Medulla oblongata (tissue), 1 donor: Measurements from ENCODE around the gene EXOC6.
"Not testable (repeated sequence)": the region's sequence is repeated elsewhere in the genome, so short reads cannot be mapped to it uniquely, and the experiment has no call there.

Experiments used
- DNase-seq: peaks from one replicate; pipeline ENCODE4 v3.0.0-alpha.2; 2015; ENCODE audit errors: extremely low spot score

Gene EXOC6

GRCh38 chr10:93079663-93080349 is 231.5 kb downstream of the EXOC6 start:
- DNase-seq, result no peak

- DNase-seq, result peak; percentile 57
Measured at GRCh38 chr10:93080350-93081046, 232.2 kb downstream of the EXOC6 start.

GRCh38 chr10:93081318-93081717 is 233.0 kb downstream of the EXOC6 start:
- no peak for DNase-seq

GRCh38 chr10:93081834-93082233 is 233.5 kb downstream of the EXOC6 start:
- no peak for DNase-seq

- no peak for DNase-seq
Measured at GRCh38 chr10:93083743-93084539, 235.6 kb downstream of the EXOC6 start.

DNA sequence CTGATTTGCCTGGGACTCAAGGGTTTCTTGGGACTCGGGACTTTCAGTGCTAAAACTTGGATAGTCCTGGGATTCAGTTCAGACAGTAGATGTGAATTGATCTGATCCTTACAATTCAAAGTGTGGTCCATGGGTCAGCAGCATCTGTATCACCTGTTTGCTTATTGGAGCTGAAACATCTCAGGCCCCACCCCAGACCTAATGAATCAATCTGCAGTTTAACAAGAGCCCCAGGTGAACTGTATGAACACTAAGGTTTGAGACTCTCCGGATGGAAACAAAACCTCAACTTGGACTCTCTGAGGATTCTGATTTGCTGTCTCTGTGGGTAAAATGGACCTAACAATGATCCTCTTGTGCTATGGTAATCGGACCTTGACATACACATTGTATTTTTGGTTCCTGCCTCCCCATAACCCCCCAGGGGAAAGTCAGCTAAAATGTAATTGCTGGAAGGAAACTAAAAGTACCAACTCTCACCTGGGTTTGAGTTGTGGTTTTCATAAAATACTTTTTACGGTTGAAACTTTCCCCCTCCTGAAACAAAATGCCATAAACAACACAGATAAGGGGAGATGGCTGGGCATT is 237.0 kb downstream of the EXOC6 start:
- DNase-seq, result no peak

DNA sequence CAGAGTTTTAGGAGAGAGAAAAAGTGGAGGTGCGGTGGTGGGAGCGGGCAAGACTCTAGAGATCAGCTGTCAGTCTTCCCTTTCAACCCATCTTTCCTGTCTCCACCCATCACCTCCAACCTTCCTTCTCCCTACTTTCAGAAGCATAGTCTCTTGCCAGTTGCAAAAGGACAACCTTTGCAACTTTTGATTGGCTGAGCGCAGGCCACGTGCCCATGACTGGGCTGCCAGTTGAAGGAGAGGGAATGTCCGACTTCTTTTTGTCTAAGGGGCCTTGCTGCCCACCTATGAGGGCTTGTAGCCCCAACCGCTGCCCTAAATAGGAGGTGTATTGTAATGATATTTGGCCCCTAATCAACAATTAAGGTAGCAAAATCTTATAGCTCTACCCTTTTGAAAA is 238.0 kb downstream of the EXOC6 start:
- DNase-seq, result no peak

DNA sequence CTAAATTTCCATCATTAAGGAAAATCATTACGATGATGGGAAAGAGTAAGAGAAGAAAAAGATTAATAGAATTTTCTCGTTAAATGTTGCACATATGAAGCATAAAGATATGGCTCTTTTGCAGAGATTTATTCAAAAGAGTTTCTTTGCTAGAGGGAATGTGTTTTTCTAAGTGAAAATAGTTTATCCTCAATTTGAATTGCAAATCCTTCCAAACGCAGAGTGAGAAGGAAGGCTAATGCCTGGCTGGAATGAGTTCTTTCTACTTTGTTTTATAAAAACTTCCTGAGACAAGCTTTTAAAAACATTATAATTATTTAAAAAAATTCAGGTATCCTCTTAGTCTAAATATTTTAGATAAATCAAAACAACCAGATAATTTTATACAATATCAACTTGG is 239.5 kb downstream of the EXOC6 start:
- no peak for DNase-seq

GRCh38 chr10:93088466-93088865 is 240.1 kb downstream of the EXOC6 start:
- DNase-seq, result no peak

DNA sequence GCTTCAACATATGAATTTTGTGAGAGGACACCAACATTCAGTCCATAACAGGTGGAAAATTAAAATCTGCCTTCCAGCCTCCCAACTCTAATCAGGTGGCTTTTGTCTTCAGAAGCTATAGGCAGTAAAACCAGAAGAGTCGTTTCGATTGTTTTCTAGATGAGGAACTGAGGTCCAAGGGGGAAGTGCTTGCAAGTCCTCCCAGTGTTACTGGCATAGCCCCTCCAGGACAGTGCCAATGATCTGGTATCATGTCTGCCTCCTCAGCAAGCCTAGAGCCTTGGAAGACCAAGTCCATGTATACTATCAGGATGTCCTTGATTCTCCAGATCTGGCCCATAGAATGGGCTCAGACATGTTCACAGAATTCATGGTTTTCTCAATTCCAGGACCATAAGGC is 242.3 kb downstream of the EXOC6 start:
- no peak for DNase-seq

GRCh38 chr10:93091960-93092359 is 243.6 kb downstream of the EXOC6 start:
- no peak for DNase-seq

GRCh38 chr10:93095225-93095624 is 246.9 kb downstream of the EXOC6 start:
- no peak for DNase-seq

DNA sequence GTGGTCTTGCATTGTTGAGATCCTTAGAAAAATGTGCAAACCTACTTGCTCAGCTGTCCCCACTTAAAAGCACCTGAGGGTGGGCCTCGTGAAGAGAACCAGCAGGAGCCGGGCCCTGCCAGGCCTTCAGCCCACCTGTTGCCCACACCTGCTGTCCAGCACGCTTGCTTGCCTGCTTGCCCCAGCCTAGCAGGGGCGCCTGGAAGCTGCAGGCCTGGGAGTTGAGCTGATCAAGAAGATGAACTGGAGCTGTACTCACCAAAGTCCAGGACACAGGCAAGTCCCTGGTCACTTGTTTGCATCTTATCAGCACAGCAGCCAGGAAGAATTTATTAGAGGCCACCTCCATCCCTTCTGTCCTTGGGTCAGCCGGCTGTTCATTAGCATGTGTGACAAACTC is 248.6 kb downstream of the EXOC6 start:
- DNase-seq, result no peak

DNA sequence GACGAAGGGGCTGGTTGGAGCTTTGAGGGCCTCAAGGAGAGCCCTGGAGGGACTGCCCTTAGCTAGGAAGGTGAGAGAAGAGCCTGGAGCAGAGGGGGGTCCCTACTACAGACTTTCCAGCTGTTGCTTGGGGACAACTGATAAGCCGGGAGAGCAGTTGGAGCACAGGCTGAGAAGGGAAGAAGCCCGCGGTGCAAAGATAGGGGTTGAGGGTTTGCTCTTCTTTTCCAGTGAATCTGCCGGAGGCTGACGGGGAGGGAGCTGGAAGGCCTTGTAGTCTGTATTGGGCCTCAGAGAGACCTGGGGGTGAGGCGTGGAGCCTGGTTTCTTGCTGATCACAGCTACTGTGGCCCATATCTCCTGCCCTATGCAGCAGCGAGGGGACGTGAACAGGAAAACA is 249.1 kb downstream of the EXOC6 start:
- DNase-seq, result no peak

DNA sequence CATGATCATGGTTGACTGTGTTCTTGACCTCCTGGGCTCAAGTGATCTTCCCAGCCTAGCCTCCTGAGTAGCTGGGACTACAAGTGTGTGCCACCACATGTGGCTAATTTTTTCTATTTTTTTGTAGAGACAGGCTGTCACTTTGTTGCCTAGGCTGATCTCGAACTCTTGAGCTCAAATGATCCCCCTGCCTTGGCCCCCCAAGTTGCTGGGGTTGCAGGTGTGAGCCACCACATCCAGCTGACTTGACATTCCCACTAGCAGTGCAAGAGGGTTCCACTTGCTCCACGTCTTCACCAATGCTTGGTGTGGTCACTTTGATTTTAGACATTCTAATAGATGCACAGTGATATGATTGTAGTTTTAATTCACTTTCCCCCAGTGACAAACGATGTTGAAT is 250.5 kb downstream of the EXOC6 start:
- DNase-seq, result no peak

DNA sequence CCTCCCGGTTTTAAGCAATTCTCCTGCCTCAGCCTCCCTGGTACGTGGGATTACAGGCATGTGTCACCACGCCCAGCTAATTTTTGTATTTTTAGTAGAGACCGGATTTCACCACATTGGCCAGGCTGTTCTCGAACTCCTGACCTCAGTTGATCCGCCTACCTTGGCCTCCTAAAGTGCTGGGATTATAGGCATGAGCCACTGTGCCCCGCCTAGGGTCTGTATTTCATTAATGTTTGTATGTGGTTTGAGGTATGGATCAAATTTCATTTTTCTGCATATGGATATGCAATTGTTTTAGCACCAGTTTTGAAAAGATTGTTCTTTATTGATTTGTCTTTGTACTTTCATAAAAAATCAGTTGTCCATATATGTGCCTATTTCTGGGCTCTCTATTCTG is 251.3 kb downstream of the EXOC6 start:
- DNase-seq, result no peak

DNA sequence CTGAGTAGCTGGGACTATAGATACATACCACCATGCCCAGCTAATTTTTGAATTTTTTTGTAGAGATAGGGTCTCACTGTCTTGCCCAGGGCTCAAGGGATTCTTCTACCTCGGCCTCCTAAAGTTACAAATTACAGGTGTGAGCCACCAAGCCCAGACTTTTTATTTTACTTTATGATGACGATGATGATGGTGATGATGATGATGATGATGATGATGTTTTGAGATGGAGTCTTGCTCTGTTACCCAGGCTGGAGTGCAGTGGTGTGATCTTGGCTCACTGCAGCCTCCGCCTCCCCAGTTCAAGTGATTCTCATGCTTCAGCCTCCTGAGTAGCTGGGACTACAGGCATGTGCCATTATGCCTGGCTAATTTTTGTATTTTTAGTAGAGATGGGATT is 252.8 kb downstream of the EXOC6 start:
- DNase-seq, result not testable (repeated sequence)

GRCh38 chr10:93103953-93104352 is 255.6 kb downstream of the EXOC6 start:
- DNase-seq, result no peak

DNA sequence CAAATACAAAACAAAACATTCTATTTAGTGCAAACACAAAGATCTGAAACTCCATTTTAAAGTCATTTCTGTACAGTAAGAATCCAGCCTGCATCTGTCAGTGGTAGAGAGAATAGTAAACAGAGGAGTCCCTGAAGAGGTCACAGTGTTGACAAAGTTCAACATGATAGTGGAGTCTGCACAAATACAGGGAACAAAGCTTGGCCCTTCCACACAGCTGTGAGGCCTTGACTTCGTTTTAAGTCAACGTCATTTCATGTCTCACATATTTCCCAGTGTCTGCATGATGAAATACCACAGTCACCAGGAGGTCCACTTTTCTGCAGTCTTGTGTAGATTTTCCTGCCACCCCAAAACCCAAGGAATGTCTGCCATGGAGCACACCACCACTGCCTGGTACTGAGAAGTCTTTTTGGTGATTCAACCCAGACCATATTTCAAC is 258.3 kb downstream of the EXOC6 start:
- no peak for DNase-seq
